ENCODE measurements around the gene SUB1.
"Not testable (repeated sequence)": the region's sequence is repeated elsewhere in the genome, so short reads cannot be mapped to it uniquely, and the experiment has no call there.

The SUB1 gene

GRCh38 chr5:32551865-32552264, 33.5 kb upstream of the SUB1 start:
- H3K9me3 ChIP-seq (ENCODE audit: control insufficient read depth, low read length) = peaks cover 2% of the 10 kb centered on the region
- no peak overlapping the region for H3K4me3 ChIP-seq (ENCODE audit: low read length)
- no peaks in the 10 kb centered on the region for H3K36me3 ChIP-seq (ENCODE audit: control insufficient read depth, insufficient read depth, low read length, severe bottlenecking)
- H3K9ac ChIP-seq (ENCODE audit: low read length) = no peak overlapping the region
- no peak for DNase-seq (ENCODE audit: low read depth)
- H3K4me1 ChIP-seq (ENCODE audit: control insufficient read depth, insufficient read depth, low read length) = peaks cover 6% of the 10 kb centered on the region
- no peaks in the 10 kb centered on the region for H3K27me3 ChIP-seq (replicated peaks; ENCODE audit: control insufficient read depth, insufficient read depth, low read length)

GRCh38 chr5:32552491-32552890, 32.9 kb upstream of the SUB1 start:
- H3K27me3 ChIP-seq (replicated peaks; ENCODE audit: control insufficient read depth, insufficient read depth, low read length); DNase-seq (ENCODE audit: low read depth); H3K9ac ChIP-seq (ENCODE audit: low read length); H3K4me1 ChIP-seq (ENCODE audit: control insufficient read depth, insufficient read depth, low read length); H3K36me3 ChIP-seq (ENCODE audit: control insufficient read depth, insufficient read depth, low read length, severe bottlenecking); H3K9me3 ChIP-seq (ENCODE audit: control insufficient read depth, low read length); H3K4me3 ChIP-seq (ENCODE audit: low read length): not testable (repeated sequence)

GRCh38 chr5:32552936-32553335, 32.4 kb upstream of the SUB1 start:
- no peak for DNase-seq (ENCODE audit: low read depth)
- H3K27me3 ChIP-seq (replicated peaks; ENCODE audit: control insufficient read depth, insufficient read depth, low read length) = no peaks in the 10 kb centered on the region
- H3K4me1 ChIP-seq (ENCODE audit: control insufficient read depth, insufficient read depth, low read length) = peaks cover 6% of the 10 kb centered on the region
- H3K9me3 ChIP-seq (ENCODE audit: control insufficient read depth, low read length) = peaks cover 2% of the 10 kb centered on the region
- no peaks in the 10 kb centered on the region for H3K36me3 ChIP-seq (ENCODE audit: control insufficient read depth, insufficient read depth, low read length, severe bottlenecking)
- H3K9ac ChIP-seq (ENCODE audit: low read length) = no peak overlapping the region
- H3K4me3 ChIP-seq (ENCODE audit: low read length) = no peak overlapping the region

- H3K9ac ChIP-seq (ENCODE audit: low read length); H3K4me3 ChIP-seq (ENCODE audit: low read length); H3K4me1 ChIP-seq (ENCODE audit: control insufficient read depth, insufficient read depth, low read length); H3K27me3 ChIP-seq (replicated peaks; ENCODE audit: control insufficient read depth, insufficient read depth, low read length); DNase-seq (ENCODE audit: low read depth); H3K9me3 ChIP-seq (ENCODE audit: control insufficient read depth, low read length); H3K36me3 ChIP-seq (ENCODE audit: control insufficient read depth, insufficient read depth, low read length, severe bottlenecking): not testable (repeated sequence)
These were observed 31.1 kb upstream of the SUB1 start for GRCh38 chr5:32554181-32554780.

- not testable (repeated sequence) for H3K9me3 ChIP-seq (ENCODE audit: control insufficient read depth, low read length); H3K27me3 ChIP-seq (replicated peaks; ENCODE audit: control insufficient read depth, insufficient read depth, low read length); DNase-seq (ENCODE audit: low read depth); H3K4me1 ChIP-seq (ENCODE audit: control insufficient read depth, insufficient read depth, low read length); H3K9ac ChIP-seq (ENCODE audit: low read length); H3K4me3 ChIP-seq (ENCODE audit: low read length); H3K36me3 ChIP-seq (ENCODE audit: control insufficient read depth, insufficient read depth, low read length, severe bottlenecking)
These were observed 28.8 kb upstream of the SUB1 start for GRCh38 chr5:32556543-32556942.

GRCh38 chr5:32559411-32559810, 25.9 kb upstream of the SUB1 start:
- Histone ChIP-seq H3K27me3 (replicated peaks; ENCODE audit: control insufficient read depth, insufficient read depth, low read length) (no peaks in the 10 kb centered on the region), H3K36me3 (ENCODE audit: control insufficient read depth, insufficient read depth, low read length, severe bottlenecking) (no peaks in the 10 kb centered on the region), H3K4me1 (ENCODE audit: control insufficient read depth, insufficient read depth, low read length) (no peaks in the 10 kb centered on the region), H3K9ac (ENCODE audit: low read length) (no peak overlapping the region), H3K4me3 (ENCODE audit: low read length) (no peak overlapping the region), H3K9me3 (ENCODE audit: control insufficient read depth, low read length) (no peaks in the 10 kb centered on the region)
- no peak for DNase-seq (ENCODE audit: low read depth)

GRCh38 chr5:32559921-32560320, 25.4 kb upstream of the SUB1 start:
- no peak for DNase-seq (ENCODE audit: low read depth)
- H3K9ac ChIP-seq (ENCODE audit: low read length) = no peak overlapping the region
- H3K4me3 ChIP-seq (ENCODE audit: low read length) = no peak overlapping the region
- H3K36me3 ChIP-seq (ENCODE audit: control insufficient read depth, insufficient read depth, low read length, severe bottlenecking) = no peaks in the 10 kb centered on the region
- no peaks in the 10 kb centered on the region for H3K4me1 ChIP-seq (ENCODE audit: control insufficient read depth, insufficient read depth, low read length)
- H3K27me3 ChIP-seq (replicated peaks; ENCODE audit: control insufficient read depth, insufficient read depth, low read length) = no peaks in the 10 kb centered on the region
- no peaks in the 10 kb centered on the region for H3K9me3 ChIP-seq (ENCODE audit: control insufficient read depth, low read length)

- Histone ChIP-seq H3K9ac (ENCODE audit: low read length) (no peak overlapping the region), H3K4me3 (ENCODE audit: low read length) (no peak overlapping the region), H3K4me1 (ENCODE audit: control insufficient read depth, insufficient read depth, low read length) (peaks cover 13% of the 10 kb centered on the region), H3K9me3 (ENCODE audit: control insufficient read depth, low read length) (no peaks in the 10 kb centered on the region), H3K36me3 (ENCODE audit: control insufficient read depth, insufficient read depth, low read length, severe bottlenecking) (no peaks in the 10 kb centered on the region), H3K27me3 (replicated peaks; ENCODE audit: control insufficient read depth, insufficient read depth, low read length) (no peaks in the 10 kb centered on the region)
- DNase-seq (ENCODE audit: low read depth) = no peak
These were observed 23.3 kb upstream of the SUB1 start for GRCh38 chr5:32562056-32562455.

- Histone ChIP-seq H3K36me3 (ENCODE audit: control insufficient read depth, insufficient read depth, low read length, severe bottlenecking) (no peaks in the 10 kb centered on the region), H3K27me3 (replicated peaks; ENCODE audit: control insufficient read depth, insufficient read depth, low read length) (no peaks in the 10 kb centered on the region), H3K9ac (ENCODE audit: low read length) (no peak overlapping the region), H3K4me1 (ENCODE audit: control insufficient read depth, insufficient read depth, low read length) (peaks cover 20% of the 10 kb centered on the region), H3K9me3 (ENCODE audit: control insufficient read depth, low read length) (no peaks in the 10 kb centered on the region), H3K4me3 (ENCODE audit: low read length) (no peak overlapping the region)
- no peak for DNase-seq (ENCODE audit: low read depth)
These were observed 22.5 kb upstream of the SUB1 start for GRCh38 chr5:32562843-32563242.

- peaks cover 23% of the 10 kb centered on the region for H3K4me1 ChIP-seq (ENCODE audit: control insufficient read depth, insufficient read depth, low read length)
- no peak overlapping the region for H3K4me3 ChIP-seq (ENCODE audit: low read length)
- no peaks in the 10 kb centered on the region for H3K27me3 ChIP-seq (replicated peaks; ENCODE audit: control insufficient read depth, insufficient read depth, low read length)
- no peak for DNase-seq (ENCODE audit: low read depth)
- no peaks in the 10 kb centered on the region for H3K9me3 ChIP-seq (ENCODE audit: control insufficient read depth, low read length)
- no peak overlapping the region for H3K9ac ChIP-seq (ENCODE audit: low read length)
- no peaks in the 10 kb centered on the region for H3K36me3 ChIP-seq (ENCODE audit: control insufficient read depth, insufficient read depth, low read length, severe bottlenecking)
These were observed 21.7 kb upstream of the SUB1 start for GRCh38 chr5:32563614-32564013.

- Histone ChIP-seq H3K9ac (ENCODE audit: low read length) (no peak overlapping the region), H3K9me3 (ENCODE audit: control insufficient read depth, low read length) (no peaks in the 10 kb centered on the region), H3K36me3 (ENCODE audit: control insufficient read depth, insufficient read depth, low read length, severe bottlenecking) (no peaks in the 10 kb centered on the region), H3K4me3 (ENCODE audit: low read length) (no peak overlapping the region), H3K4me1 (ENCODE audit: control insufficient read depth, insufficient read depth, low read length) (peaks cover 33% of the 10 kb centered on the region), H3K27me3 (replicated peaks; ENCODE audit: control insufficient read depth, insufficient read depth, low read length) (no peaks in the 10 kb centered on the region)
- no peak for DNase-seq (ENCODE audit: low read depth)
These were observed 20.2 kb upstream of the SUB1 start for GRCh38 chr5:32565145-32565544.

All from adipocyte (in vitro differentiated cells).